GM18951 (cell line): ENCODE data around the gene KCND3.

Experiments
- POLR2A ChIP-seq: IDR thresholded peaks from 4 replicates; pipeline ENCODE4 v1.6.1; 2011; ENCODE audit warnings: mild to moderate bottlenecking; ENCODE audit not compliant: insufficient read length, insufficient read depth; ENCODE audit errors: extremely low read depth
- in situ Hi-C: fragments of 300-500 bp; cut with MboI; formaldehyde crosslinking; loops from one replicate; pipeline ENCODE4 v1.12.0; 2022; ENCODE audit warnings: low sequenced_read_pairs, mixed read lengths, inconsistent platforms; ENCODE audit not compliant: unreplicated experiment

Gene KCND3

DNA sequence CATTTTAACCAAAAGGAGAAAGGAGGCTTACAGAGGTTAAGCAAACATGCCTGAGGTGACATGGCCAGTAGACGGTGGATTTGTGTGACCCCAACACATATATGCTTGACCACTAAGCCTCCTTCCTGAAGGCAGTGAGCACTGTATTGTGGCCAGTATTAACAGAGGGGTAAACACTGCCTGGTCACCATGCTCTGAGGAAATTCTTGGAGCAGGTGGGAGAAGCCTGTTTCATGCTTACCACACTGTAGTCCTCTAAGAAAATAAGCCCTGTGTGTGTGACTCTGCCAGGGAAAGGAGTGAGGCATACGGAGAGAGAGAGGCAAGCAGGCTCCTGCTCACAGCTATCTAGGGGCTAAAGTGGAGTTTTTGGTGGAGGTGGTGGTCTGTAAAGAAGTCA is 102.7 kb downstream of the KCND3 start:
- TF ChIP-seq POLR2A, result no peak

GRCh38 chr1:111884772-111885443 is 104.6 kb downstream of the KCND3 start:
- in situ Hi-C loops, result no loop called here
- no peak for TF ChIP-seq POLR2A

More for the DNA sequence above, 102.7 kb downstream of the KCND3 start:
- in situ Hi-C loops, result no loop called here

- in situ Hi-C loops, result no loop called here
- TF ChIP-seq POLR2A, result no peak
These were observed 106.4 kb downstream of the KCND3 start for GRCh38 chr1:111882986-111883560.

- TF ChIP-seq POLR2A, result no peak
- in situ Hi-C loops, result no loop called here
These were observed 106.9 kb downstream of the KCND3 start for GRCh38 chr1:111882559-111882958.

GRCh38 chr1:111880881-111881837 is 108.3 kb downstream of the KCND3 start:
- no peak for TF ChIP-seq POLR2A
- in situ Hi-C loops, result no loop called here

GRCh38 chr1:111879081-111879480 is 110.4 kb downstream of the KCND3 start:
- in situ Hi-C loops, result no loop called here
- TF ChIP-seq POLR2A, result no peak

- no peak for TF ChIP-seq POLR2A
- in situ Hi-C loops, result no loop called here
These were observed 110.8 kb downstream of the KCND3 start for GRCh38 chr1:111878649-111879048.

DNA sequence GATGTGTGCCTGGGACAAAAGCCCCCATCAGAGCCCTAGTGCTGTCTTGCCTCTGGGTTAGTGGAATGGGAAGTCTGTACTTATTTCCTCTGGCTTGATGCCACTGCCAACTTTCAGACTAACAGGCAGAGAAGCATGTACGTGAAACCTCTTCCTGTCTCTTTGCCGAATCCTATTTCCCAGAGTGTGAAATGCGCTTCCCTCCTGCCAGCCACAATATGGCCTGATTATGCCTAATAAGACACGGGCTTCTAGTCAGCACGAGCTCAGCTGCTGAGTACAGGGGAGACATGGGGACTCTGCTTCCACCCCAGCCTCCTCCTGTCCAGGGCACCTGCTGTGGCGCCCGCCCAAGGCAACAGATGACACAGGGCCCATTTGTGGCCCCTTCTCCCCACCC is 111.4 kb downstream of the KCND3 start:
- no peak for TF ChIP-seq POLR2A
- in situ Hi-C loops, result no loop called here

DNA sequence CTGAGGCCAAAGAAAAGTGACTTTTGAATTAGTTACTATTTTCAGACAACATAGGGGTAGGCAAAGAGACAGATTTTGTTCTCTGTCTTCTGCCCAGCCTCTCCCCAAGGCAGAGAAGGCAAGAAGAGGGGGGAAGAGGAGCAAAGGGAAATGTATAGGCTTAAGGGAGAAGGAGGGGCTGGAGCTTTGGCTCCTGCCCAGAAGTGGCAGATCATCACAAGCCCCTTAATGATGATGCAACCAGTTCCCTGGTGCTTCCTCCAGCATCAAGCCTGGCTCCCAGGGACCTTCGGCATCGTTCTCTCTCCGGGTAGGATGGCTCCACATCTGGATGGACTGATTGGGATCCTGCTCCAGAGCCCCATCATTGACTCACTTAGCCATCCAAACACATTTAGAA is 112.8 kb downstream of the KCND3 start:
- no peak for TF ChIP-seq POLR2A
- in situ Hi-C loops, result no loop called here

- in situ Hi-C loops, result no loop called here
These were observed 113.8 kb downstream of the KCND3 start for GRCh38 chr1:111875640-111876039.

GRCh38 chr1:111873460-111874030 is 115.9 kb downstream of the KCND3 start:
- in situ Hi-C loops, result no loop called here
- no peak for TF ChIP-seq POLR2A

More at GRCh38 chr1:111875640-111876039, 113.8 kb downstream of the KCND3 start:
- no peak for TF ChIP-seq POLR2A

- in situ Hi-C loops, result no loop called here
- no peak for TF ChIP-seq POLR2A
These were observed 119.3 kb downstream of the KCND3 start for GRCh38 chr1:111870181-111870580.

DNA sequence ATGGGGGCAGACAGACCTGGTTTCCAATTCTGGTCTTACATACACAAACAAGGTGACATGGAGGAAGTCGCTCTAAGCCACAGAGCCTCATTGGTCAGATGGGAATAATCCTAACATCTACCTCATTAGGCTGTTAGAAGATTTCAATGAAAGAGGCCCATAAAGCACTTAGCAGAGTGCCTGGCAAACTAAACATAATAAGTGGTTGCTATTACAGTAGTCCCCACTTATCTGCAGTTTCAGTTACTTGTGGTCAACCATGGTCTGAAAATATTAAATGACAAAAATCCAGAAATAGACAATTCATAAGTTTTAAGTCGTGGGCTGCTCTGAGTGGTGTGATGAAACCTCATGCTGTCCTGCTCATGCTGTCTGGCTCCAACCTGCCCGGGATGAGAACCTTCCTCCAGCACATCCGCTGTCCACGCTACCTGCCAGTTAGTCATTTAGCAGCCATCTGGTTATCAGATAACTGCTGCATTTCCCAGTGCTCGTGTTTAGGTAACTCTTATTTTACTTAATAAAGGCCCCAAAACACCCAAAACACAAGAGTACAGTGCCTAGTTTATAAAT is 121.5 kb downstream of the KCND3 start:
- in situ Hi-C loops, result no loop called here
- TF ChIP-seq POLR2A, result no peak

- in situ Hi-C loops, result no loop called here
- TF ChIP-seq POLR2A, result no peak
These were observed 124.6 kb downstream of the KCND3 start for GRCh38 chr1:111864862-111865261.
